ENCODE data around the gene FAM219A.
A peak's percentile ranks its signal among the peaks of the same experiment; 100 is the strongest.
"Not testable (repeated sequence)": the region's sequence is repeated elsewhere in the genome, so short reads cannot be mapped to it uniquely, and the experiment has no call there.

FAM219A gene

GRCh38 chr9:34482746-34483145 is 24.4 kb upstream of the FAM219A start:
- DNase-seq, result not testable (repeated sequence)

GRCh38 chr9:34481620-34482019 is 23.2 kb upstream of the FAM219A start:
- not testable (repeated sequence) for DNase-seq

GRCh38 chr9:34479431-34479866 is 21.1 kb upstream of the FAM219A start:
- no peak for DNase-seq

GRCh38 chr9:34477541-34477940 is 19.2 kb upstream of the FAM219A start:
- DNase-seq, result no peak

- DNase-seq, result no peak
Measured at GRCh38 chr9:34475097-34475496, 16.7 kb upstream of the FAM219A start.

GRCh38 chr9:34465468-34465867 is 7.1 kb upstream of the FAM219A start:
- DNase-seq, result no peak

GRCh38 chr9:34464571-34464970 is 6.2 kb upstream of the FAM219A start:
- DNase-seq, result no peak

- no peak for DNase-seq
Measured at GRCh38 chr9:34463901-34464232, 5.5 kb upstream of the FAM219A start.

GRCh38 chr9:34463098-34463900 is 4.9 kb upstream of the FAM219A start:
- no peak for DNase-seq

GRCh38 chr9:34459941-34460340 is 1.6 kb upstream of the FAM219A start:
- no peak for DNase-seq

GRCh38 chr9:34459356-34459755 is 986 bp upstream of the FAM219A start:
- DNase-seq, result no peak

GRCh38 chr9:34458959-34459340 is 580 bp upstream of the FAM219A start:
- no peak for DNase-seq

GRCh38 chr9:34457266-34458012 is 931 bp downstream of the FAM219A start:
- DNase-seq, result peak; percentile 32

GRCh38 chr9:34456746-34457145 is 1.6 kb downstream of the FAM219A start:
- DNase-seq, result no peak

- no peak for DNase-seq
Measured at GRCh38 chr9:34456151-34456550, 2.2 kb downstream of the FAM219A start.

- no peak for DNase-seq
Measured at GRCh38 chr9:34454571-34455065, 3.8 kb downstream of the FAM219A start.

- no peak for DNase-seq
Measured at GRCh38 chr9:34452568-34452967, 5.8 kb downstream of the FAM219A start.

GRCh38 chr9:34451545-34451944 is 6.8 kb downstream of the FAM219A start:
- no peak for DNase-seq

- no peak for DNase-seq
Measured at GRCh38 chr9:34451135-34451534, 7.2 kb downstream of the FAM219A start.

GRCh38 chr9:34450644-34451043 is 7.7 kb downstream of the FAM219A start:
- no peak for DNase-seq

- no peak for DNase-seq
Measured at GRCh38 chr9:34446951-34447350, 11.4 kb downstream of the FAM219A start.

- DNase-seq, result no peak
Measured at GRCh38 chr9:34446468-34446891, 11.9 kb downstream of the FAM219A start.

GRCh38 chr9:34443976-34444375 is 14.4 kb downstream of the FAM219A start:
- DNase-seq, result no peak

GRCh38 chr9:34443533-34443932 is 14.8 kb downstream of the FAM219A start:
- no peak for DNase-seq

Data from NCI-H1092 (cell line).